LoVo (cell line): ENCODE results near the gene ETS1.

Experiments used
- DNase-seq: peaks from one replicate; pipeline ENCODE4 v3.0.0-alpha.2; 2016; ENCODE audit warnings: low spot score

Gene ETS1

GRCh38 chr11:128594226-128594625 is 6.9 kb upstream of the ETS1 start:
- no peak for DNase-seq

DNA sequence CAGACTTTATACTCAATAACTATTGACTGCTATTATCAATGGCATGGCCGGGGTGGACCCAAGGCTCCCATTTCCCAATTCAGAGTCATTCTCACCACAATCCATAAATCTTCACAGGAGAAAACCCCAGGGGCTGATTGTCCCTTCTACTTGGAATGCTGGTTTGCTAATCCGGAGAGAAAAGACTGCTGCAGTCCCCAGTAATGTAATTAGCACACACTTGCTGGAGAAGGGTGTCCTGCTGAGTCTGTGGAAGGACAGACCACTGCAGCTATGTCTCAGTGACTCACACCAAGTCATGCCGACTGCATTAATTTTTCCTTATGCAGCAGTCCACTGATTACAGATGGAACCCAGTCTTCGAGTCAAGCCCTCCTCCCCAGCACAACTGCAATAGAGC is 5.9 kb upstream of the ETS1 start:
- no peak for DNase-seq

GRCh38 chr11:128592454-128592853 is 5.1 kb upstream of the ETS1 start:
- DNase-seq, result no peak

DNA sequence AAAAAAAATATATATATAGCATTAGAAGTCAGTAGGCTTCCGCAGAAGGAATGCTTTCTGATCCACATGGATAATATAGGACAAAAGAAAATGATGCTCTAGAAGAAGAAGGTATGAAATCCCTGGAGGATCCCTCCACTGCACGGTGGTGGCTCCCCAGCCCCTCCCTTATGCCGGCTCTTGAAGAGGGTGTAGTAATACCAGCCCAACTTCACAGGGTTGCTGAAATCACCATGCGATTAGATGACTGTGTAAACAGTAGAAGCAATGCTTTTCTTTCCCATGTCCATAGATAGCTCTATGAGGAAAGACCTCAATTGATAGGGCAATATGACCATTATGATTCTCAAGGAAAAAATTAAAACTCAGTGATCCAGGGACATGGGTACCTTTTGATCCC is 3.2 kb upstream of the ETS1 start:
- no peak for DNase-seq

DNA sequence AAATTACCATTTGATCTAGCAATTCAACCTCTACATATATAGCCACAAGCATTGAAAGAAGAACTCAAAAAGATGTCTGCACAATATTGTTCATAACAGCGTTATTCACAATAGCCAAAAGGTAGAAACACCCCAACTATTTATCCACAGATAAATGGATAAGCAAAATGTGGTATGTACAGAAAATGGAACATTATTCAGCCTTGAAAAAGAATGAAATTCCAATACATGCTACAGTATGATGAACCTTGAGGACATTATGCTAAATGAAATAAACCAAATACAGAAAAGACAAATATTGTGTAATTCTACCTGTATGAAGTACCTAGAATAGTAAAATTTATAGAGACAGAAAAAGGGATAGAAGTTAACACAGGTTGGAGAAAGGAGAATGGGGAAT is 2.6 kb upstream of the ETS1 start:
- no peak for DNase-seq

DNA sequence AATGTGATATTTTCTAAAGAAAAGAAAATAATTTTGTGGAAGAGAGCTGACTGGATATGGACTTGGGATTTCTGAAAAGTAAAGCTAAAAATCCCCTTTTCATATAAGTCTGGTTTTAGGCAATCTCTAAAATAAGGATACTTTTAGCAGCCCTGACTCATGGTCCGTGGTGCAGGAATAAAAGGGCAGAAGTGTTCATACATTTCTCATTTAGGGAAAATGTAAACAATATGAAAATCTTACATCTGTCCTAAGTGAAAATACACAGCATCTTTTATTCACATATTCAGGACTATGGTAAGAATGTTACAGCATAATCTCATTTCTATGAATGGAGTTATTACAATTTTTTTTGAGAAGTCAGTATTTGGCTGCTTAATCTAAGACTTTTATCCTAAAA is 735 bp upstream of the ETS1 start:
- no peak for DNase-seq

DNA sequence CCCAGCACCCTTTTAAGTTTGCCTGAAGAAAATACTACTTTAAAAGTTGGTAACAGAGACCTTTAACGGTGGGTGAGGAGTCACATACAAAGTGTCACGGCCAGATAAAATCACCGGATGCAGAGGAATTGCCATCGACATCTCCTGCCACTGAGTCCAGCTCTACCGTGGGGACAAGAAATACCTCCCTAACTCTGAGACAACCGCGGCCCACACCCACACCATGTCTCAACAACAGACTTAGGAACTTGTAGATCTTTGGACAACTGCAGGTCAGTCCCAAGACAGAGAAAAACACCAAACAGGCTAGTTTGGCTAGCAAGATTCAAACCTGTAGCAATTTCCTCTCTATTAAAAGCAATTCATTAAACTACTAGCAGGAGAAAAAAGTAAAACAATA is 669 bp downstream of the ETS1 start:
- DNase-seq, result no peak

- no peak for DNase-seq
Observed at GRCh38 chr11:128585498-128586238, 1.7 kb downstream of the ETS1 start.

DNA sequence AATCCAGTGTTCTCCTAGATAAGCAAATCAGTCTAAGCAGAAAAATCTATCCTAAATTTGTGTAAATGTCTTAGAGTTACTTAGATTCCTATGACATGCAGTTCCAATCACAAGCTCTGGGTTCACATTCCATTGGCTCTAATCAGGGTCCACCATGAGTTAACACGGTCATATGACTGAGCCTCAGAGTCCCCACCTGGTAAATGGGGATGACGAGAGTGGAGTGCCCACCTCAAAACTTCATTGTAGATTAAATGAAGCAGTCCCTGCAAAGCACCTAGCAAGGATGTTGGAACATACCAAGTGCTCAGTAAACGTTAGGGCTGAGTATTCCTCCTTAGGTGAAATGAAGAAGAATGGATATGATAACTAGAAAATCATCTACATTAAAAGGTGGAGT is 3.1 kb downstream of the ETS1 start:
- DNase-seq, result no peak

DNA sequence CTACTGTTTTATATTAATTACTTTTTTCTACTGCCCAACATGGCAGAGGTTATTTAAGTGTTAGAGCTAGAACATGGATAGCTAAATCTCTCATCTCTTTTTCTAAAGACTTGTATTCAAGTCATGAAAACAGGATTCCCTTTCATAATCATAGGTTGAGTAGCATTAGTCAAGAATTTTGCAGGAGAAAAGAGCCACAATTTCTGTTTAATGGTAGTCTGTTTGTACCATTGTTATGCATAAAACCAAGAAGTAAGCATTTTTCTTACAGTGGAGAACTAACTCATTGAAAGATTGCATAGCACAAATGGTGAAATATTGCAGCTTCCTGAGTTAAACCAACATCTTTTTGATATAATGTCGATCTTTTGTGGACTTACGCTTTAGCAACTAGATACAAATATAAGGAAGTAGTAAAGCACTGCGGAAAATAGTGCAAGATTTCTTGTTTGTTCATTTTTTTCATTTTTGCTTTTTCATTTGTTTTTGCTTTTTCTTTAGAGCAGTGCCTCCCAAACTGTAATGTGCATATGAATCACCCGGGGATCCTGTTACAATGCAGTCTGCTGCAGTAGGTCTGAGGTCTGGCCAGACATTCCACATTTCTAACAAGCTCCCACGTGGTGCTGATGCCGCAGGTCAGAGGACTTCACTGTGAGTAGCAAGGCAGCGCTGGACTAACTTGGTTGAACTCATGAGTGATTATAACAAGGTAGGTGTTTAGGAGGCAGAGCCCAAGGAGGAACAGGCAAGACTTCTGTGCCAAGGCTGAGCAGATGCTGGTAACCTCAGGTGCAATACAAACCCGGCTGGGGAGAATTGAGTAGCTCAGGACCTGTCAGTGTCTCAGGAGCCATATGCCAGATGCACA is 4.6 kb downstream of the ETS1 start:
- DNase-seq, result no peak

DNA sequence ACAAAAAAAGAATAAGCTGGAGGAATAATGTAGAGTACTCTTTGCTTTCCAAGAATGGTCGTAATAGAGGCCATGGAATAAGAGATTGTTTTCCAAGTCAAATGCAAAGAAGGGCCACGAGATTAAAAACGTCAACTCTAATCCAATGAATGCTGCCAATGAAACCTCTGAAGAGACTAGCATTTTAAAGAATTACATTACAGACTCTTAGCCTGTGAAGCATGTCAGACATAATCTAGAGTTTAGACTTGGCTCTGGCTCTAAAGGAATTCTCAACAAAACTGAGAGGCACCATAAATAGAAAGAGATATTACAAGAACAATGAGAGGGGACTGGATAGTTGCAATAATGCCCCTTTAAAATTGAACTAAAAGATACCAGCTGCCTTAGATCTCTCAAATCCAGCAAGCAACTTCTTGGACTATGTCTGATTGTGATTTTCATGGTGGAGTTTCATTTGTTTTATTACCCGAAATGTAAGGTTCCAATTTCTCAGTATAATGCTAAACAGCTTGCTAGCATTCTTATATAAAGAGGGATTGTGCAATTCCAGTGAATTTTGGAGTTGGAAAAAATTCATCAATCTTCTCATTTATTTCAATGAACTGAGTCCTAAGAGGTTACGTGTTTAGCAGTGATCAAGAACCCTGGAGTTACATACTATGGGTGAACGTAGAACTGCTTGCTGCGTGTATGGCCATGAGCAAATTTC is 5.6 kb downstream of the ETS1 start:
- DNase-seq, result no peak

DNA sequence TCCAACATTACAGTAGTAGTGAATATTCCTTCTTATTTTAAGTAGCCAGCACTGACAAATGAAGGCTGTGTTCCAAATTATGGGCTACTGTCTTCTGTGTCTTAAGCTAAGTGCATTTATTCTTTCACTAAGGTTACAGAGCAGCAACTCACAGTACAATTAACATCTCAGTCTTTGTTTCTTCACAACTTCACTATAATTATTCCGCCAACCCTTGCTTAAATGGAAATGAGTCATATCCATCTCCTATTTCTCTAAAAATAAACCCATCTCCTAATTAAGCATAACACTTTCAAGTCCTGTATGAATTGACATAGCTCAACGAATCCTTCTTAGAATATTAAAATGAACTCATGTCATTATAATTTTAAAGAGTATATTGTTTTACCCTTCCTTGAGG is 6.7 kb downstream of the ETS1 start:
- DNase-seq, result no peak

DNA sequence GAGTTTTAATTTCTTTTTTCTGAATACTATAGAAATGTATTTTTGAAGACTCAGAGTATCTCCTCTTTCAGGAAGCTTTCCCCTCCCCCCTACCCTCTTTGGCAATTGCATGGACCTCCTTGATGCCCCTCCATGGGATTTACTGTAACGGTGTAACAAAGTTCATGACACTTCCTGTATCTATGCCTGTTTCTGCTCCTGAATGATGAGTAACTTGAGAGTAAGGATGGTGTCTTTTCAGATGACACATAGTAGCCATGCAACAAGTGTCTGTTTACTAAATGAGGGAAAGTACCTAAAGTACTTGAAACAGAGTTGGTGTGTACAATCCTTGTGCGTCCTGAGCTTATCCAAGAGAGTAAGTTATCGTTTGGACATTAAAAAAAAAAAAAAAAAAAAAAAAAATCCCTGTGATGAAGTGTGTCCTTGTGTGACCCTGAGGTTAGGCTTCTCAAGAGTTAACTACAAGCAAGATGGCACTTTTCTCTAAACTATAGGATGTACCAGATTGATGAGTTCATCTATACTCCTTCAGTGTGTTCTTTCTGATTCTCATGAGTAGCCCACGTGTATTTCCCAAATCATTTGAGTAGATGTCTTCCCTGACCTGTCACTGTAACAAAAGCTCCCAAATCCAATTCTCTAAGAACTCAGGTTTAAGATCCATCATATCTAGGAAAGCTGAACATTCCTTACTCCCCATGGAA is 7.4 kb downstream of the ETS1 start:
- no peak for DNase-seq

DNA sequence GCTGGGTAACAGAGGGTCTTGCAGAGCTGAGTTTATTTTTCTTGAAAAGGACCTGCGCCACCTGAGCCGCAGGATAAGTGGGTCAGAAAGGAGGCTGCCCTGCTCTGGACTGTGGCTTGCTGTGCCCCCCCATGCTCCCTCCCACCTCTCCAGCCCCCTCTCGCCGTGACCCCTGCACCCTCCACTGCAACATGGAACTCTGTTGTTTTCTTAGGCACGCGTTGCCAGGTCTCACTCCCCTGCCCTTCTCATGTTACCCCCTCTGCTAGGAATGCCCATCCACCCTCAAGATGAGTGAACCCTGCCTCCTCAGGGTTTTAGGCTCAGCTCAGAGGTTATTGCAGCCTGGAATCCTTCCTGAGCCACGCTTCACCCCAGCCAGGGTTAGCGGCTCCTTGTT is 10.8 kb downstream of the ETS1 start:
- no peak for DNase-seq

- DNase-seq, result no peak
Observed at GRCh38 chr11:128575961-128576350, 11.4 kb downstream of the ETS1 start.

- no peak for DNase-seq
Observed at GRCh38 chr11:128575174-128575960, 12.0 kb downstream of the ETS1 start.

DNA sequence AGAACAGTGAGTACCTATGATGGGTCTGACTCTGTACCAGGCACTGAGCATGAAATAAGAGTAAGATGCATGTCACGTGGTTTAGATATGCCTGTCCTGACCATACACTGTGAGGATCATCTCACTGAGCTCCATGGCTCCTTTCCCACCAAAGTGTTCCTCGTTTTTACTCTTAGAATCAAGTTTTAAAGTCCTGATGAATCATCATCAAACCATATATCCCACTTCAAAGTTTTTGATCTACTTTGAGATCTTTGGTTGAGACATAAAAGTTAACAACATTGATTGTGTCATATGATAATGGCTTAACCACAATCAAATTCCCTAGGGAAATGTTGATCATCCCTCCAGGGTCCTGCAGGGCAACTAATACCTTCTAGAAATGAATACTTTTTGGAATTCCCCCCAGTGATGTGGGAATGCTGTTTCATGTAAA is 12.8 kb downstream of the ETS1 start:
- DNase-seq, result no peak

DNA sequence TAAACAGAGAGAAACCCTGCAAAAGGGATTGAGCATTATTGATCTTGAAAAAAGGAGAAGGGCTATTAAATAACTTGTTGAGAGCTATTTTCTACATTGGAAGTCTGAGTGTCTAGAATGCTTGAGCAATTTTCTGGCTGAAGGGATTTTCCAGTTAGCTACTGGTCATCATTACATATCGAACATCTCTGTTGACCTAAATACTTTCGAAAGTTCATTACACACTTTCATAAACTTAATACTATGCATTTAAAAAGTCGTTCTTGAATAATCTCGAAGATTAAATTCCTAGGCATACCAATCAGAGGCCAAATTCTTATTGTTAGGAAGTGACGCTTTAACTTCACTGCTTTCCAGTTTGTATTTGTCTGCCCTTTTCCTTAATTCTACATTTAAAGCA is 13.7 kb downstream of the ETS1 start:
- no peak for DNase-seq

- DNase-seq, result no peak
Observed at GRCh38 chr11:128572965-128573364, 14.4 kb downstream of the ETS1 start.

GRCh38 chr11:128570632-128571031 is 16.7 kb downstream of the ETS1 start:
- no peak for DNase-seq

DNA sequence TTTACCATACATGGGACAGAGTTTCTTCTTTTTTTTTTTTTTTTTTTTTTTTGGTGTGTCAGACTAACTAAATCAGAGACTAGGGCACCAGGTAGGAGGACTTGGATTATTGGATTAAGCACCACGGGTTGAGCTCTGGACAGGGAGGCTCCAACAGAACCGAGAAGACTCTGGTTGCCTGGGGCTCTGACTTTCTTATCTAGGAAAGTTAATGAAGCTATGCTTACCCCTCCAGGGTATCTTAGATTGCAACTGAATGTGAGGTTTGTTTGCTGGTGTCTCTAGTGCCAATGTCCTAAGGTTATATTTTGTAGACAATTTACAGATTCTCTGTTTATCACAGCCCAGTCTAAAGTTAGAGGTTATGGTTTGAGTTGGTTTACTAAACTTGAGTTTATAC is 18.1 kb downstream of the ETS1 start:
- DNase-seq, result no peak
